Peyer's patch (tissue), 4 donors: ENCODE data around the gene MBD3L4. TPM values are rescaled to one million over a fixed set of nuclear protein-coding genes. Genes with fewer than 3 reads are reported as not detected.

Experiments
- DNase-seq, 3 donors: peaks; one replicate each; pipeline ENCODE4 v3.0.0-alpha.2; 2017 to 2019
- H3K27ac ChIP-seq, 4 donors: fragments of 200-600 bp; sonication (generic); one replicate each; pipeline ENCODE4 v1.5.1; 2016 to 2019
- H3K27me3 ChIP-seq, 2 donors: fragments of 200-600 bp; sonication (generic); one replicate each; pipeline ENCODE4 v1.5.1; 2019
- H3K36me3 ChIP-seq, 3 donors: fragments of 200-600 bp; sonication (generic); one replicate each; pipeline ENCODE4 v1.5.1; 2016 to 2019
- H3K4me1 ChIP-seq, 4 donors: fragments of 200-600 bp; sonication (generic); one replicate each; pipeline ENCODE4 v1.5.1; 2016 to 2019
- H3K4me3 ChIP-seq, 4 donors: fragments of 200-600 bp; sonication (generic); 1 replicate in 3 of 4; 2 replicates in 1 of 4; pipeline ENCODE4 v1.5.1; 2016 to 2019; ENCODE audit warnings: mild to moderate bottlenecking in 1 of 4
- H3K9me3 ChIP-seq, 4 donors: fragments of 200-600 bp; sonication (generic); one replicate each; pipeline ENCODE4 v1.5.1; 2016 to 2019; ENCODE audit warnings: mild to moderate bottlenecking in 1 of 4
- CTCF ChIP-seq, 6 experiments: fragments of 450-650 bp in 4 of 6; fragments of 200-600 bp in 2 of 6; sonication (generic) in 1 of 6; IDR thresholded peaks; one replicate each; pipeline ENCODE4 v1.5.1; 2017 to 2019; ENCODE audit warnings: antibody characterized with exemption in 6 of 6, mild to moderate bottlenecking in 3 of 6, moderate library complexity in 1 of 6
- POLR2A ChIP-seq, 2 donors: fragments of 450-650 bp; IDR thresholded peaks; one replicate each; pipeline ENCODE4 v1.5.1; 2017; ENCODE audit warnings: antibody characterized with exemption in 2 of 2, mild to moderate bottlenecking in 2 of 2, moderate library complexity in 2 of 2
- total RNA-seq, 4 donors: library from RNA; depleted of rRNA; stranded (reverse); fragments of >200 nt; gene quantifications; one replicate each; pipeline ENCODE4 v1.1.0, GENCODE V29; 2016

MBD3L4 gene
- total RNA-seq, 4 donors from 2014 or later: not detected

GRCh38 chr19:7000333-7000732 lies 39.6 kb downstream of the MBD3L4 start:
- Histone ChIP-seq H3K4me1 (no peaks in the 10 kb centered on the region), H3K27me3 (no peaks in the 10 kb centered on the region), H3K9me3 (no peaks in the 10 kb centered on the region), H3K4me3 (no peak overlapping the region), H3K27ac (no peak overlapping the region), H3K36me3 (no peaks in the 10 kb centered on the region)
- no peak for TF ChIP-seq POLR2A (IDR thresholded peaks at IDR 0.05)
- no peak for TF ChIP-seq CTCF (IDR thresholded peaks at IDR 0.05)
- no peak for DNase-seq

- H3K27ac ChIP-seq: no peak overlapping the region
- no peaks in the 10 kb centered on the region for H3K9me3 ChIP-seq
- no peak overlapping the region for H3K4me3 ChIP-seq
- DNase-seq: no peak
- TF ChIP-seq CTCF (IDR thresholded peaks at IDR 0.05) (no peak), POLR2A (IDR thresholded peaks at IDR 0.05) (no peak)
- no peaks in the 10 kb centered on the region for H3K27me3 ChIP-seq
- no peaks in the 10 kb centered on the region for H3K36me3 ChIP-seq
- H3K4me1 ChIP-seq: no peaks in the 10 kb centered on the region
These were observed 40.0 kb downstream of the MBD3L4 start for GRCh38 chr19:6999933-7000332.

GRCh38 chr19:6997679-6998445 lies 42.1 kb downstream of the MBD3L4 start:
- TF ChIP-seq POLR2A (IDR thresholded peaks at IDR 0.05) (no peak), CTCF (IDR thresholded peaks at IDR 0.05) (no peak)
- Histone ChIP-seq H3K36me3 (no peaks in the 10 kb centered on the region), H3K27me3 (no peaks in the 10 kb centered on the region), H3K27ac (no peak overlapping the region), H3K4me1 (no peaks in the 10 kb centered on the region), H3K9me3 (no peaks in the 10 kb centered on the region), H3K4me3 (no peak overlapping the region)
- DNase-seq: no peak

GRCh38 chr19:6996810-6997209 lies 43.2 kb downstream of the MBD3L4 start:
- H3K27me3 ChIP-seq: no peaks in the 10 kb centered on the region
- TF ChIP-seq POLR2A (IDR thresholded peaks at IDR 0.05) (no peak), CTCF (IDR thresholded peaks at IDR 0.05) (no peak)
- H3K36me3 ChIP-seq: no peaks in the 10 kb centered on the region
- no peak for DNase-seq
- no peak overlapping the region for H3K4me3 ChIP-seq
- no peaks in the 10 kb centered on the region for H3K9me3 ChIP-seq
- H3K27ac ChIP-seq: no peak overlapping the region
- no peaks in the 10 kb centered on the region for H3K4me1 ChIP-seq

- DNase-seq: no peak
- Histone ChIP-seq H3K4me3 (no peak overlapping the region), H3K9me3 (no peaks in the 10 kb centered on the region), H3K27ac (no peak overlapping the region), H3K27me3 (no peaks in the 10 kb centered on the region), H3K36me3 (no peaks in the 10 kb centered on the region), H3K4me1 (no peaks in the 10 kb centered on the region)
- TF ChIP-seq POLR2A (IDR thresholded peaks at IDR 0.05) (no peak), CTCF (IDR thresholded peaks at IDR 0.05) (no peak)
These were observed 44.9 kb downstream of the MBD3L4 start for GRCh38 chr19:6995054-6995453.
